ENCODE data around the gene PRSS1. TPM values are rescaled to one million over a fixed set of nuclear protein-coding genes. Genes with fewer than 3 reads are reported as not detected.

PRSS1 gene
- total and polyA plus RNA-seq, 2 of the 8 experiments (the other 6 are each of a cell fraction or from before 2014, with no cell fraction given) = 0.09 TPM; not detected in 1

GRCh38 chr7:142776206-142776844, 27.1 kb downstream of the PRSS1 start:
- no peak overlapping the region for H2BK120ac ChIP-seq (replicated peaks; ENCODE audit: low read depth, low read length)
- H3K27ac ChIP-seq (ENCODE audit: low read depth, low read length) = no peak overlapping the region
- no peaks in the 10 kb centered on the region for H3K79me1 ChIP-seq (ENCODE audit: low read depth, low read length)
- H3K79me2 ChIP-seq (ENCODE audit: control insufficient read depth in 1 of 2, insufficient read depth in 2 of 2, low read length in 2 of 2) = no peaks in the 10 kb centered on the region
- H3K14ac ChIP-seq (ENCODE audit: insufficient read length) = no peak overlapping the region
- H2AK5ac ChIP-seq (ENCODE audit: low read depth, low read length) = no peak overlapping the region
- H3K4ac ChIP-seq (replicated peaks; ENCODE audit: insufficient read length, low read depth, low read length) = no peak overlapping the region
- no peaks in the 10 kb centered on the region for H4K20me1 ChIP-seq (replicated peaks in 1 of 2; ENCODE audit: control insufficient read depth in 1 of 2, insufficient read depth in 2 of 2, low read length in 2 of 2)
- TF ChIP-seq EZH2 (IDR thresholded peaks at IDR 0.05; ENCODE audit: low read depth, low read length, severe bottlenecking) = no peak
- no peaks in the 10 kb centered on the region for H3K9me3 ChIP-seq (ENCODE audit: insufficient read depth in 2 of 2, low read depth in 1 of 2, low read length in 1 of 2)
- no peak for DNase-seq (ENCODE audit: low read depth in 1 of 2, low spot score in 2 of 2)
- 75% methylated on average over 9 of the region's 9 CpGs; no CpG with 5 or more reads in 1 of the 2 experiments for WGBS, 2 experiments (ENCODE audit: extremely low coverage in 1 of 2, insufficient coverage in 1 of 2, insufficient read length in 1 of 2, insufficient replicate concordance in 2 of 2, low coverage in 1 of 2, low lambda C conversion rate in 2 of 2, missing lambda C conversion rate in 1 of 2)
- no peak overlapping the region for H3K9ac ChIP-seq (replicated peaks in 1 of 4; ENCODE audit: extremely low read depth in 1 of 4, low read depth in 3 of 4, low read length in 3 of 4)
- H3K36me3 ChIP-seq (ENCODE audit: control insufficient read depth in 2 of 4, insufficient read depth in 4 of 4, low read length in 3 of 4) = no peaks in the 10 kb centered on the region
- CTCF ChIA-PET (ENCODE audit: partially characterized antibody) = interaction anchor here (1.0 to 24.1 kb wide), 7 partner anchors 9 to 317 kb away, joined by 3 to 381 read pairs (median 4); no protein-coding TSS in a partner anchor
- H3K4me2 ChIP-seq (ENCODE audit: insufficient read depth in 1 of 2, low read depth in 2 of 2, low read length in 2 of 2) = no peak overlapping the region
- POLR2A ChIA-PET (ENCODE audit: partially characterized antibody) = no interaction called here
- H3K23ac ChIP-seq (ENCODE audit: insufficient read length) = no peak overlapping the region
- no peaks in the 10 kb centered on the region for H3K23me2 ChIP-seq (ENCODE audit: low read depth, low read length)
- H4K91ac ChIP-seq (replicated peaks; ENCODE audit: insufficient read length, low read length) = no peak overlapping the region
- no peak overlapping the region for H3K18ac ChIP-seq (ENCODE audit: extremely low read depth, low read length)
- H2BK20ac ChIP-seq (ENCODE audit: low read length) = no peak overlapping the region
- no peak overlapping the region for H2BK15ac ChIP-seq (ENCODE audit: low read length)
- no peaks in the 10 kb centered on the region for H3K4me1 ChIP-seq (replicated peaks in 1 of 4; ENCODE audit: control insufficient read depth in 3 of 4, insufficient read depth in 4 of 4, low read length in 3 of 4)
- H2AFZ ChIP-seq (ENCODE audit: low read length) = no peak overlapping the region
- H2BK12ac ChIP-seq (ENCODE audit: low read depth, low read length) = no peak overlapping the region
- H4K8ac ChIP-seq (ENCODE audit: extremely low read depth, insufficient read depth, low read length) = no peak overlapping the region
- no peaks in the 10 kb centered on the region for H3K27me3 ChIP-seq (replicated peaks in 1 of 4; ENCODE audit: control insufficient read depth in 3 of 4, extremely low read depth in 1 of 4, insufficient read depth in 3 of 4, low read length in 3 of 4)
- H3K56ac ChIP-seq (replicated peaks; ENCODE audit: insufficient read length, low read depth, low read length) = no peak overlapping the region
- H4K5ac ChIP-seq (ENCODE audit: insufficient read length, low read depth, low read length) = no peak overlapping the region
- H3K4me3 ChIP-seq (ENCODE audit: extremely low read depth in 1 of 4, insufficient read depth in 2 of 4, low read depth in 3 of 4, low read length in 4 of 4) = no peak overlapping the region
- no peak for FAIRE-seq
- H2BK5ac ChIP-seq (ENCODE audit: low read depth, low read length) = no peak overlapping the region

Data from H1 (cell line).